IPS DF 4.7 (cell line): ENCODE measurements around the gene NOP16.
A peak's percentile ranks its signal among the peaks of the same experiment; 100 is the strongest.

Source experiments
- DNase-seq: peaks from one replicate; pipeline ENCODE4 v3.0.0-alpha.2; 2013; ENCODE audit warnings: low spot score; ENCODE audit errors: extremely low read depth

Gene NOP16

GRCh38 chr5:176388444-176389134, at the start of gene NOP16, which contains the start of gene HIGD2A:
TSS of gene NOP16 (minus strand) at chr5:176388598. CDS start at chr5:176388539, 59 bp downstream.
TSS of gene HIGD2A (plus strand) at chr5:176388751. CDS start at chr5:176388820, 69 bp downstream.
- peak; percentile 97 for DNase-seq

- no peak for DNase-seq
These were observed 48.3 kb upstream of the NOP16 start for GRCh38 chr5:176436656-176437055.

- DNase-seq, result no peak
These were observed 44.3 kb upstream of the NOP16 start for GRCh38 chr5:176432707-176433106.

GRCh38 chr5:176429972-176430371, 41.6 kb upstream of the NOP16 start:
- DNase-seq, result no peak

- no peak for DNase-seq
These were observed 39.6 kb upstream of the NOP16 start for GRCh38 chr5:176427971-176428370.

- no peak for DNase-seq
These were observed 38.5 kb upstream of the NOP16 start for GRCh38 chr5:176426876-176427275.

GRCh38 chr5:176425791-176426190, 37.4 kb upstream of the NOP16 start:
- DNase-seq, result no peak

- no peak for DNase-seq
These were observed 36.7 kb upstream of the NOP16 start for GRCh38 chr5:176425138-176425537.

- no peak for DNase-seq
These were observed 35.8 kb upstream of the NOP16 start for GRCh38 chr5:176424181-176424580.

- DNase-seq, result no peak
These were observed 32.7 kb upstream of the NOP16 start for GRCh38 chr5:176420972-176421544.

GRCh38 chr5:176420086-176420485, 31.7 kb upstream of the NOP16 start:
- DNase-seq, result no peak

GRCh38 chr5:176418251-176418650, 29.9 kb upstream of the NOP16 start:
- no peak for DNase-seq

GRCh38 chr5:176416965-176417364, 28.6 kb upstream of the NOP16 start:
- DNase-seq, result no peak

GRCh38 chr5:176415952-176416924, 27.8 kb upstream of the NOP16 start, which contains the start of gene CLTB:
TSS of gene CLTB (minus strand) at chr5:176416539. CDS start at chr5:176416363, 176 bp downstream.
- DNase-seq, result peak; percentile 36

- DNase-seq, result no peak
These were observed 27.0 kb upstream of the NOP16 start for GRCh38 chr5:176415240-176415951.

GRCh38 chr5:176414704-176415103, 26.3 kb upstream of the NOP16 start:
- no peak for DNase-seq

GRCh38 chr5:176413709-176414191, 25.4 kb upstream of the NOP16 start:
- DNase-seq, result no peak

- no peak for DNase-seq
These were observed 24.8 kb upstream of the NOP16 start for GRCh38 chr5:176413255-176413565.

- no peak for DNase-seq
These were observed 24.3 kb upstream of the NOP16 start for GRCh38 chr5:176412517-176413254.

GRCh38 chr5:176410486-176411180, 22.2 kb upstream of the NOP16 start:
- no peak for DNase-seq
